ENCODE data around the gene CDH23. TPM values are rescaled to one million over a fixed set of nuclear protein-coding genes. Genes with fewer than 3 reads are reported as not detected.

Gene CDH23
- 1 to 10 TPM; 3.9 to 4.4 TPM for total RNA-seq

- Histone ChIP-seq H3K27ac (peak within 1 kb of the TSS; percentile 5 to 70), H3K27me3 (no peaks in the 10 kb centered on the region), H3K9me3 (no peaks in the 10 kb centered on the region), H3K4me3 (peak within 1 kb of the TSS; percentile 44 to 62), H3K36me3 (no peaks in the 10 kb centered on the region), H3K4me1 (peaks cover 0 to 21% of the 10 kb centered on the region in 2 donors)
- peak; percentile 53 for DNase-seq (ENCODE audit: low spot score)
- TF ChIP-seq, protein P1, sequence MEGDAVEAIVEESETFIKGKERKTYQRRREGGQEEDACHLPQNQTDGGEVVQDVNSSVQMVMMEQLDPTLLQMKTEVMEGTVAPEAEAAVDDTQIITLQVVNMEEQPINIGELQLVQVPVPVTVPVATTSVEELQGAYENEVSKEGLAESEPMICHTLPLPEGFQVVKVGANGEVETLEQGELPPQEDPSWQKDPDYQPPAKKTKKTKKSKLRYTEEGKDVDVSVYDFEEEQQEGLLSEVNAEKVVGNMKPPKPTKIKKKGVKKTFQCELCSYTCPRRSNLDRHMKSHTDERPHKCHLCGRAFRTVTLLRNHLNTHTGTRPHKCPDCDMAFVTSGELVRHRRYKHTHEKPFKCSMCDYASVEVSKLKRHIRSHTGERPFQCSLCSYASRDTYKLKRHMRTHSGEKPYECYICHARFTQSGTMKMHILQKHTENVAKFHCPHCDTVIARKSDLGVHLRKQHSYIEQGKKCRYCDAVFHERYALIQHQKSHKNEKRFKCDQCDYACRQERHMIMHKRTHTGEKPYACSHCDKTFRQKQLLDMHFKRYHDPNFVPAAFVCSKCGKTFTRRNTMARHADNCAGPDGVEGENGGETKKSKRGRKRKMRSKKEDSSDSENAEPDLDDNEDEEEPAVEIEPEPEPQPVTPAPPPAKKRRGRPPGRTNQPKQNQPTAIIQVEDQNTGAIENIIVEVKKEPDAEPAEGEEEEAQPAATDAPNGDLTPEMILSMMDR (IDR thresholded peaks at IDR 0.05) = no peak
These were observed at the start of gene CDH23 for GRCh38 chr10:71396711-71397295. Gene CDH23 (plus strand): TSS chr10:71396920. CDS start chr10:71439832, 42,912 bp downstream.

GRCh38 chr10:71347587-71348395 lies 48.9 kb upstream of the CDH23 start:
- Histone ChIP-seq H3K27me3 (no peaks in the 10 kb centered on the region), H3K4me1 (no peaks in the 10 kb centered on the region), H3K4me3 (no peak overlapping the region), H3K36me3 (peaks cover 3% of the 10 kb centered on the region), H3K27ac (no peak overlapping the region), H3K9me3 (no peaks in the 10 kb centered on the region)
- TF ChIP-seq, protein P1 (IDR thresholded peaks at IDR 0.05) = no peak
- no peak for DNase-seq (ENCODE audit: low spot score)

DNA sequence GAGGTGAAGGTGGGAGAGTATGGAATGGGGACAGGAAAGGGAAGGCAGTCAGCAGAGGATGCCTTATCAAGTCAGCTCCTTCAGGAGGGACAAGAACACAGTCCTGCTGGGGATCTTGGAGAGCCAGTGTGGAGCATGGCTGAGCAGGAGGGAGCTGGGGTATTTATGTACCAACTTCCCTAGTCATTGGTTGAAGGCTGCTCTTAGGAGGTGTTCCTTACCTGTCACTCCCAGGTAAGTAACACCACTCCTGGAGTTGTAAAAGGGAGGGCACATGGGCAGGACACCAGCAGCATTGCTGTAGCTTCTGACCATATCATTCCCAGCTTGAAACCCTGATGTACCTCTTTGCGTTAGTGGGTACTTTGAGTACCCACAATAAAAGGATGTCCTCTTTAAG lies 47.9 kb upstream of the CDH23 start:
- Histone ChIP-seq H3K27ac (no peak overlapping the region), H3K9me3 (no peaks in the 10 kb centered on the region), H3K27me3 (no peaks in the 10 kb centered on the region), H3K36me3 (peaks cover 8% of the 10 kb centered on the region), H3K4me1 (no peaks in the 10 kb centered on the region), H3K4me3 (no peak overlapping the region)
- TF ChIP-seq, protein P1 (IDR thresholded peaks at IDR 0.05) = no peak
- DNase-seq (ENCODE audit: low spot score) = no peak

GRCh38 chr10:71349406-71349805 lies 47.3 kb upstream of the CDH23 start:
- Histone ChIP-seq H3K4me1 (no peaks in the 10 kb centered on the region), H3K27ac (no peak overlapping the region), H3K27me3 (no peaks in the 10 kb centered on the region), H3K4me3 (no peak overlapping the region), H3K9me3 (no peaks in the 10 kb centered on the region), H3K36me3 (peaks cover 8% of the 10 kb centered on the region)
- DNase-seq (ENCODE audit: low spot score) = no peak
- TF ChIP-seq, protein P1 (IDR thresholded peaks at IDR 0.05) = no peak

DNA sequence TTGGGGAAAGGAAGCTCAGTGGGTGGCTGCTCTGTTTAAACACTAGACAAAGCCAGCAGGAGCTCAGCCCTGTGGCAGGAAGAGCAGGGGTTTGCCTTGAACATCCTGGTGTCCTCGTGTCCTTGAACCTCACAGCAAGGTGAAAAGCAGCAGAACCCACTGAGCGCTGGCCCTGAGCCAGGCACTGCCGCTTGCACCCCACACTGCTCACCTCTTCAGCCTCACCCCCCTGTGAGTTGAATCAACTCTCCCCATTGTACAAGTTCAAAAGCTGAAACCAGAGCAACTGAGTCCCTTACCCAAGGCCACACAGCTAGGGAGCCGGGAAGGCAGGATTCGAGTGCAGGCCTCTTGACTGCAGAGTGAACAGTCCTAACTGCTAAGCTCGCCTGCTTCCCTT lies 45.6 kb upstream of the CDH23 start:
- H3K36me3 ChIP-seq = peaks cover 9% of the 10 kb centered on the region
- no peak overlapping the region for H3K4me3 ChIP-seq
- DNase-seq (ENCODE audit: low spot score) = no peak
- TF ChIP-seq, protein P1 (IDR thresholded peaks at IDR 0.05) = no peak
- H3K27ac ChIP-seq = no peak overlapping the region
- no peaks in the 10 kb centered on the region for H3K27me3 ChIP-seq
- H3K4me1 ChIP-seq = no peaks in the 10 kb centered on the region
- no peaks in the 10 kb centered on the region for H3K9me3 ChIP-seq

Measured in right atrium auricular region (tissue), 2 donors.